B cell (primary cell): Measurements from ENCODE around the gene CDH5. TPM values are rescaled to one million over a fixed set of nuclear protein-coding genes. Genes with fewer than 3 reads are reported as not detected.

Experiments used
- ATAC-seq: fragments of 200-7000 bp; cut with Tn5 transposase; one replicate; pipeline ENCODE4 v1.10.0; 2021; ENCODE audit warnings: low read depth, mild to moderate bottlenecking, moderate number of reproducible peaks, moderate library complexity
- CTCF ChIA-PET: fragments of 350-600 bp; sonication (Branson Sonifier 250); formaldehyde crosslinking; loops from one replicate; lab custom pipeline; 2021; ENCODE audit warnings: antibody characterized with exemption, inconsistent platforms; lab: Charles Lee
- POLR2A ChIA-PET: fragments of 350-600 bp; sonication (Branson Sonifier 250); formaldehyde crosslinking; loops from one replicate; lab custom pipeline; 2021; ENCODE audit warnings: antibody characterized with exemption; lab: Charles Lee
- DNase-seq: peaks from one replicate; pipeline ENCODE4 v3.0.0; 2013
- H2AFZ ChIP-seq: 2 replicates; pipeline ENCODE4 v1.6.1; 2012; ENCODE audit warnings: mild to moderate bottlenecking, low read depth, low read length; ENCODE audit not compliant: insufficient read depth, poor library complexity, severe bottlenecking
- H3K27ac ChIP-seq, 2 donors: 1 replicate in 1 of 2; 2 replicates in 1 of 2; pipeline ENCODE4 v1.5.1; 2012 to 2013; ENCODE audit warnings: low read length in 2 of 2, mild to moderate bottlenecking in 2 of 2, moderate library complexity in 1 of 2
- H3K27me3 ChIP-seq, 4 experiments: fragments of 200-600 bp in 1 of 4; sonication (generic) in 1 of 4; replicated peaks in 1 of 4; 1 replicate in 2 of 4; 2 replicates in 2 of 4; pipeline versions ENCODE4 v1.6.1 to v1.7.0; 2013 to 2016; ENCODE audit warnings: low read length in 3 of 4, mild to moderate bottlenecking in 2 of 4, mixed read lengths in 1 of 4, moderate library complexity in 1 of 4; ENCODE audit not compliant: insufficient read depth in 4 of 4, control insufficient read depth in 3 of 4; ENCODE audit errors: control extremely low read depth in 1 of 4
- H3K36me3 ChIP-seq, 2 experiments: replicated peaks in 1 of 2; 1 replicate in 1 of 2; 2 replicates in 1 of 2; pipeline versions ENCODE4 v1.6.1 to v1.7.1; 2013; ENCODE audit warnings: low read length in 1 of 2; ENCODE audit not compliant: insufficient read depth in 2 of 2, control insufficient read depth in 1 of 2; ENCODE audit errors: control extremely low read depth in 1 of 2, extremely low read depth in 1 of 2
- H3K4me1 ChIP-seq, 2 donors: fragments of 200-600 bp in 1 of 2; sonication (generic) in 1 of 2; 1 replicate in 1 of 2; 2 replicates in 1 of 2; pipeline versions ENCODE4 v1.5.1 to v1.6.1; 2013 to 2017; ENCODE audit warnings: low read length in 2 of 2; ENCODE audit not compliant: control insufficient read depth in 2 of 2, insufficient read depth in 2 of 2
- H3K4me2 ChIP-seq: replicated peaks from 2 replicates; pipeline ENCODE3; 2012; ENCODE audit warnings: mild to moderate bottlenecking, low read depth, low read length; ENCODE audit not compliant: poor library complexity, severe bottlenecking
- H3K4me3 ChIP-seq, 5 experiments: fragments of 200-600 bp in 1 of 5; sonication (generic) in 1 of 5; 1 replicate in 3 of 5; 2 replicates in 2 of 5; pipeline versions ENCODE4 v1.5.1 to v1.7.0; 2011 to 2016; ENCODE audit warnings: low read length in 4 of 5, mild to moderate bottlenecking in 4 of 5, low read depth in 2 of 5, control low read depth in 1 of 5, moderate library complexity in 1 of 5; ENCODE audit not compliant: insufficient read depth in 1 of 5; ENCODE audit errors: control extremely low read depth in 1 of 5, extremely low read depth in 1 of 5
- H3K79me2 ChIP-seq: fragments of 200-600 bp; sonication (generic); one replicate; pipeline ENCODE4 v1.6.0; 2016; ENCODE audit warnings: low read length; ENCODE audit not compliant: control insufficient read depth, insufficient read depth
- H3K9ac ChIP-seq: fragments of 200-600 bp; sonication (generic); 2 replicates; pipeline ENCODE4 v1.6.1; 2017; ENCODE audit warnings: mild to moderate bottlenecking, low read length, moderate library complexity
- H3K9me3 ChIP-seq, 3 donors: one replicate each; pipeline versions ENCODE4 v1.6.1 to v1.7.1; 2013; ENCODE audit warnings: low read length in 2 of 3; ENCODE audit not compliant: control insufficient read depth in 2 of 3, insufficient read depth in 1 of 3; ENCODE audit errors: control extremely low read depth in 1 of 3
- H4K20me1 ChIP-seq: 2 replicates; pipeline ENCODE4 v1.6.0; 2012; ENCODE audit warnings: mild to moderate bottlenecking, low read length; ENCODE audit not compliant: insufficient read depth, control insufficient read depth, poor library complexity, severe bottlenecking
- H3K27ac Mint-ChIP-seq: one replicate; pipeline ENCODE4 v1.8.0; 2021; ENCODE audit warnings: mixed read lengths
- H3K27me3 Mint-ChIP-seq: one replicate; pipeline ENCODE4 v1.8.0; 2021; ENCODE audit warnings: mixed read lengths
- H3K4me1 Mint-ChIP-seq: one replicate; pipeline ENCODE4 v1.8.0; 2021; ENCODE audit warnings: mixed read lengths
- H3K4me3 Mint-ChIP-seq: one replicate; pipeline ENCODE4 v1.8.0; 2021; ENCODE audit warnings: mixed read lengths
- H3K9me3 Mint-ChIP-seq: one replicate; pipeline ENCODE4 v1.8.0; 2022; ENCODE audit warnings: mixed read lengths; ENCODE audit not compliant: insufficient read depth
- CTCF ChIP-seq: fragments of 200-600 bp; IDR thresholded peaks from one replicate; pipeline ENCODE4 v1.8.0; 2022; ENCODE audit warnings: antibody characterized with exemption, mild to moderate bottlenecking
- EZH2 ChIP-seq: IDR thresholded peaks from 2 replicates; pipeline ENCODE4 v1.6.1; 2012; ENCODE audit warnings: borderline replicate concordance, low read depth, mild to moderate bottlenecking, moderate library complexity, low read length; ENCODE audit not compliant: insufficient read depth, poor library complexity, severe bottlenecking
- WGBS: methylation state at CpG from one replicate; pipeline ENCODE4 v1.1.5; 2013; ENCODE audit warnings: missing lambda C conversion rate; ENCODE audit not compliant: insufficient coverage; 5-methylcytosine and 5-hydroxymethylcytosine counted together
- intact Hi-C: fragments of 100-400 bp; cut with micrococcal nuclease; formaldehyde crosslinking; loops from one replicate; pipeline ENCODE4 v1.10.0; 2022
- polyA plus RNA-seq: library from polyadenylated mRNA; depleted of rRNA; stranded (reverse); fragments of >200 nt; gene quantifications from 2 replicates; pipeline ENCODE4 v1.2.3, GENCODE V29; 2012
- total RNA-seq, 2 donors: library from RNA; stranded (reverse); fragments of 120-200 nt in 1 of 2; gene quantifications; 1 replicate in 1 of 2; 2 replicates in 1 of 2; pipeline versions ENCODE4 v1.2.3 to v1.2.4, GENCODE V29; 2013 to 2022

CDH5 gene
- total and polyA plus RNA-seq, 2 donors (not counting 1 experiment from before 2014, with no cell fraction given) = not detected

DNA sequence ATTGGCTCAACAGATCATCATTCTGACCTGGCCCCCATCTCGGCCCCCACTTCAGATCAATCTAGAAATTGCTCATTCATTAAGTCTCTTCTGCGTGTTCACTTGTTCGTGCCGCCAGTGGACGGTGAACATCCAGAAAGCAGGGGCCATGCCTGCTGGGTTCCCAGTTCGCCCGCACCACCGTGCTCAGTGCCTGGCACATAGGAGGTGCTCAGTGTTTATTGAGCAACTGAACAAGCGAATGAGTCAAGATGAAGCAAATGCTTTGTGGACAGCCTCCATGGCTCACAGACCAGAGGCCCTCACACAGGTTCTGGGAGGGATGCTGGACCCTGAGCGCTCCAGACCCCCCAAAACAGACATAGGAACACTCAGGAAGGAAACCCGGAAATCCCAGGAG is 74.5 kb downstream of the CDH5 start:
- H3K4me3 Mint-ChIP-seq = no peak overlapping the region
- H3K4me1 Mint-ChIP-seq = no peaks in the 10 kb centered on the region
- intact Hi-C loops = no loop called here
- Histone ChIP-seq H3K4me1 (no peaks in the 10 kb centered on the region), H2AFZ (no peak overlapping the region), H3K4me2 (no peak overlapping the region), H3K9ac (no peak overlapping the region), H4K20me1 (no peaks in the 10 kb centered on the region), H3K27ac (no peak overlapping the region), H3K9me3 (no peaks in the 10 kb centered on the region), H3K27me3 (peaks cover 0 to 15% (median 5%) of the 10 kb centered on the region in 4 experiments), H3K36me3 (no peaks in the 10 kb centered on the region), H3K4me3 (no peak overlapping the region), H3K79me2 (no peaks in the 10 kb centered on the region)
- peaks cover 38% of the 10 kb centered on the region for H3K27me3 Mint-ChIP-seq
- POLR2A ChIA-PET = no interaction called here
- ATAC-seq (no peak), DNase-seq (no peak)
- CTCF ChIA-PET = no interaction called here
- TF ChIP-seq CTCF = no peak
- TF ChIP-seq EZH2 = no peak
- no peaks in the 10 kb centered on the region for H3K9me3 Mint-ChIP-seq
- H3K27ac Mint-ChIP-seq = no peak overlapping the region
- WGBS = 93% methylated on average over 11 of the region's 11 CpGs

GRCh38 chr16:66441586-66442375 is 75.3 kb downstream of the CDH5 start:
- H3K27me3 Mint-ChIP-seq = peaks cover 44% of the 10 kb centered on the region
- Histone ChIP-seq H3K27me3 (peaks cover 0 to 13% (median 5%) of the 10 kb centered on the region in 4 experiments), H2AFZ (no peak overlapping the region), H3K9me3 (no peaks in the 10 kb centered on the region), H3K4me3 (no peak overlapping the region), H3K36me3 (no peaks in the 10 kb centered on the region), H4K20me1 (no peaks in the 10 kb centered on the region), H3K79me2 (no peaks in the 10 kb centered on the region), H3K27ac (no peak overlapping the region), H3K4me1 (no peaks in the 10 kb centered on the region), H3K4me2 (no peak overlapping the region), H3K9ac (no peak overlapping the region)
- H3K4me3 Mint-ChIP-seq = no peak overlapping the region
- WGBS = 85% methylated on average over 4 of the region's 7 CpGs
- intact Hi-C loops = no loop called here
- CTCF ChIA-PET = no interaction called here
- POLR2A ChIA-PET = no interaction called here
- no peak for ATAC-seq
- H3K9me3 Mint-ChIP-seq = no peaks in the 10 kb centered on the region
- no peak for DNase-seq
- TF ChIP-seq EZH2 (no peak), CTCF (no peak)
- no peaks in the 10 kb centered on the region for H3K4me1 Mint-ChIP-seq
- no peak overlapping the region for H3K27ac Mint-ChIP-seq
